Urinary bladder (tissue), 4 donors: ENCODE measurements around the gene ANO6. TPM values are rescaled to one million over a fixed set of nuclear protein-coding genes. Genes with fewer than 3 reads are reported as not detected.

ENCODE experiments used
- DNase-seq: peaks from one replicate; pipeline ENCODE4 v3.0.0-alpha.2; 2015; ENCODE audit errors: extremely low spot score
- H3K27ac ChIP-seq: one replicate; pipeline ENCODE4 v1.5.1; 2013; ENCODE audit warnings: low read depth, mild to moderate bottlenecking, moderate library complexity
- H3K36me3 ChIP-seq: one replicate; pipeline ENCODE4 v1.6.1; 2013; ENCODE audit warnings: mild to moderate bottlenecking, moderate library complexity; ENCODE audit not compliant: insufficient read depth
- H3K4me1 ChIP-seq: one replicate; pipeline ENCODE4 v1.6.1; 2013; ENCODE audit warnings: mild to moderate bottlenecking, moderate library complexity; ENCODE audit not compliant: insufficient read depth
- H3K4me3 ChIP-seq: one replicate; pipeline ENCODE4 v1.5.1; 2013; ENCODE audit warnings: low read depth, low read length
- WGBS: extraction: QIAGEN DNeasy Blood & Tissue Kit; methylation state at CpG from one replicate; pipeline ENCODE4 v1.1.7; 2013; 5-methylcytosine and 5-hydroxymethylcytosine counted together
- polyA plus RNA-seq: library from polyadenylated mRNA; stranded (reverse); fragments of 200-250 nt; gene quantifications from one replicate; pipeline ENCODE4 v1.2.3, GENCODE V29; 2013
- total RNA-seq: library from RNA; depleted of rRNA; stranded (reverse); fragments of >200 nt; gene quantifications from one replicate; pipeline ENCODE4 v1.2.3, GENCODE V29; 2014
- donor health status: healthy with polysubstance abuse.
- donor health status: healthy.

The ANO6 gene
- total and polyA plus RNA-seq, 2 donors, result 63.7 to 163 TPM

DNA sequence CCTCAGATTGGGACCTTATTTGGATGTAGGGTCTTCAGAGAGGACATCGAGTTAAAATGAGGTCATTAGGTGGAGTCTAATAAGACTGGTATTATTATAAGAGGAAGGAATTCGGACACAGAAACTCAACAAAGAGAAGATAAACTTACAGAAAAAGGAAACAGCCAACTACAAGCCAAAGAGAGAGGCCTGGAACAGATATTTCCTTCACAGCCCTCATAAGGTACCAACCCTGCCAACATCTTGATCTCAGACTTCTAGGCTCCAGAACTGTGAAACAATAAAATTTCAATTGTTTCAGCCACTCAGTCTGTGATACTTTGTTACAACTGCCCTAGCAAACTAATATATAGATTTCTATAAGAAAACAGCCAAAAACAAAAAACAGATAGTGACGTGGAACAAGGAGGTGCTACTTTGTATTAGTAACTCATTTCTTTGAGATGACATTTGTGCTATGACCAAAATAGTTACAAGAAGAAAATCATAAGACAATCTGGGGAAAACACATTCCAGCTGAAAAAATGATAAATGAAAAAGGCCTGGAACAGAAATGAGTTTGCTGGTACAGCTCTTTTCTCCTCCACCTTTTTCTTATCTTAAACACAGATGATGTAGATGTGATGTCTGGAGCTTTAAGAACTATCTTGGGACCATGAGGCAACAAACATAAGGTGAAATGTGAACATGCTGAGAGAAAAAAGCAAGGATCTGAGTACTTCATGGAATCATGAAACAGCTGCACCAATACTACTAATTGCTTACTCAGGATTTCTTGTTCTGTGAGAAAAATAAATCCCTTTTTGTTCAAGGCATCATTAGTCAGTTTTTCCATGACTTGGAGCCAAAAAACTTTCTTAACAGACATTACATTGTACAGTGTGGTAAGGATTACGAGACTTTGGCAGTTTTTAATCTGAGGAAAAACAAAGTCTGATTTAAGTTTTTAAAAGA, 243.2 kb downstream of the ANO6 start:
- 79% methylated on average over 4 of the region's 4 CpGs for WGBS
- H3K36me3 ChIP-seq, result no peaks in the 10 kb centered on the region
- no peaks in the 10 kb centered on the region for H3K4me1 ChIP-seq
- H3K4me3 ChIP-seq, result no peak overlapping the region
- DNase-seq, result no peak
- no peak overlapping the region for H3K27ac ChIP-seq

DNA sequence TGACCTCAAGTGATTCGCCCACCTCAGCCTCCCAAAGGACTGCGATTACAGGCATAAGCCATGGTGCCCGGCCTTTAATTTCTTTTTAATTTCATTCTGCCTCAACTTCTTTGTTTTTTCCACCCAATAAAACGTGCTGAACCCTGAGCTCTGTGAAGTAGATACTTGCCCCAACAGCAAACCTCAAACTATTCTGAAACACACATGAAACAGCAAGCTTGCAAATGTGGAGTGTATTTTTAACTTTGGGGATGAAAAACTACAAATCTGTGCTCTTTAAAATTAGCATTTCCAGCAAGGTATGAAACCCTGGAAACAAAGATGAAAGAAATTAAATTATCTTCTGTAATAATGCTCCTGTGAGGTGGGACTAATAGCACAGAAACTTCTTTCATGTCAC, 246.6 kb downstream of the ANO6 start:
- Histone ChIP-seq H3K27ac (no peak overlapping the region), H3K4me1 (no peaks in the 10 kb centered on the region), H3K36me3 (no peaks in the 10 kb centered on the region), H3K4me3 (no peak overlapping the region)
- DNase-seq, result no peak
- WGBS, result 91% methylated on average over 4 of the region's 4 CpGs

DNA sequence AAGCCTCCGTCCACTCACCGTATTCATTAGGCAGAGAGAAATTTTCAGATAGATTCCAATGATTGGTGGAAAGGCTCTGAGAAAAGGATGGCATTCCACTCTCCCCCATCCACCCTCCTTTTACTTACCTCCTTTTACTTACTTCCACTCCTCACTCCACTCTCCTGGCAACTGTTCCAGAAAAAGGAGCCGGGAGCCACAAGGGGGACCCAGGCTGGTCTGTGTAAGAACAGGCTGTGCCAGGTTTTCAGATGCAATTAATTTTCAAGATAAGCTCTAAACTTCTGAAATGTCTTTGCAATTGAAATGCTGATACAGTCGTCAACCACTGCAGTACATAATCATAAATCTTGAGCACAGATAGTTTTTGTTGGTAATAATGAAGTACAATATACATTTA, 248.8 kb downstream of the ANO6 start:
- Histone ChIP-seq H3K4me1 (no peaks in the 10 kb centered on the region), H3K27ac (no peak overlapping the region), H3K4me3 (no peak overlapping the region), H3K36me3 (no peaks in the 10 kb centered on the region)
- DNase-seq, result no peak
- WGBS, result 63% methylated on average over 4 of the region's 4 CpGs

DNA sequence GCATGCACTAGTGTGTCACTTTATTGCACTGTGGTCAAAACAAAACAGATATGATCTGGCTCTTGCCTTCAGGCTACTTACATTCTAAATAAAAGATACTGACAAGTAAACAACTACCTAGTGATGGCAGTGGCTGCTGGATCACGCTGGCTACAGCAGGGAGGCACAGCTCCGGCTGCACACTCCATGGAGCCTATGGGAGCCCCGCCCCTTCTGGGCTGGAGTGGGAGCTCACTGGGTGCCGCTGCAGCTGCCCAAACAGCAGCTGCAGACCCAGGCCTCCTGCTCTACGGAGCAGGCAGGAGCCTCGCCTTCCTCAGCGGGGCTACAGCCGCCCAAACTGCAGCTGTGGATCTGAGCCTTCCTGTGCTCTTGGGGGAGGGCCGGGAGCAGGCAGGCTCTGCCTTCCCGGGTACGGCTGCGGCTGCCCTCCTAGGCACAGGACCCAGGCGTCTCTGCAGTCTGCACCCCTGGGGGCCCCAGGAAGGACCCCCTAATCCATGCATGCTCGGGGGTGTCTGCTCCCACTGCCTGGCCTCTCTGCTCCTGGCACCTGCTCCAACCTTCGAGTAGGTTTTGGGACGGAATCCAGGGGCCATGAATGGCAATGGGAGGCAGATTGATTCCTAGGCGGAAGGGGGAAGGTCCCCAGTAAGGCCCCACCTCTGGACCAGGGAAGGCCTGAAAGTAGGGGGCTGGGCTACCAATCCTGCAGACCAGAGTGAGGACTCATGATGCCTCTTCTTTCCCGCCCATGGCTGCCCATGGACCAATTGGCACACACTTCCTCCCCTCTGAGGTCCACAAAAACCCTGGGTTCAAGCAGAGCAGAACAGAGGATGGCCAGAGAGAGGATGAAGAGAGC, 253.1 kb downstream of the ANO6 start:
- no peak for DNase-seq

DNA sequence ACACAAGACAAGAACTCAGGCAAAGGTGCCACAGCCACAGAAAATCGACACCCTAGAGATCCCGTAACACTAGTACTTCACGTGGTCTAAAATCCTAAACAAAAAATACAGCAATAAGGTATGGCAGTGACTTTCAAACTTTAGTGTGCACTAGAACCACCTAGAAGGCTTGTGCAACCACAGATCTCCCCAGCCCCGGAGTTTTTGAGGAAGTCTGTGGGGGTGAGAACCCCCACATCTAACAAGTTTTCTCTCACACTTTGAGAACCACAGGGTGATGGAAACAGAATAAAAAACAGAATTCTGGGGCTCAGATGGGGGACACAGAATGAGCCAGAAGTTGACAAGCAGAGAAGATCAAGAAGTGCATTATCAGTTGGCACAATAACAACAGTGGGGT, 254.0 kb downstream of the ANO6 start:
- Histone ChIP-seq H3K4me1 (no peaks in the 10 kb centered on the region), H3K27ac (no peak overlapping the region), H3K36me3 (no peaks in the 10 kb centered on the region), H3K4me3 (no peak overlapping the region)
- 89% methylated on average over 4 of the region's 4 CpGs for WGBS
- no peak for DNase-seq

More for the DNA sequence above, 253.1 kb downstream of the ANO6 start:
- no peak overlapping the region for H3K27ac ChIP-seq
- H3K4me1 ChIP-seq, result no peaks in the 10 kb centered on the region
- no peaks in the 10 kb centered on the region for H3K36me3 ChIP-seq
- 88% methylated on average over 18 of the region's 18 CpGs for WGBS
- H3K4me3 ChIP-seq, result no peak overlapping the region

DNA sequence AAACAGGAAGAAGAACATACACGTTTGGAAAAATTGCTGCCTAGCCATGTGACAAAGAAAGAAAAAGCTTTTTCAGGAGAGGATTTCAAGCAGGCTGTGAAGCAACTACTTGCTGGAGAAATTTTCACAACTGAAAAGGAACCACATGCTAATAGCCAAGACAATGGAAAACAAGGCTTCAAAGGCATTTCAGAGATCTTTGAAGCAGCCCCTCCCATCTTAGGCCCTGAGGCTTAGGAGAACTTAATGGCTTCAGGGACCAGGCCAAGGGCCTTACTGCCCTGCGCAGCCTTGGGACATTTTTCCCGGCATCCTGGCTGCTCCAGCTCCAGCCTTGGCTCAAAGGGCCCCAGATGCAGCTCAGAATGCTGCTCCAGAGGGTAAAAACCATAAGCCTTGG, 257.7 kb downstream of the ANO6 start:
- no peak for DNase-seq
- WGBS, result 78% methylated on average over 3 of the region's 3 CpGs

DNA sequence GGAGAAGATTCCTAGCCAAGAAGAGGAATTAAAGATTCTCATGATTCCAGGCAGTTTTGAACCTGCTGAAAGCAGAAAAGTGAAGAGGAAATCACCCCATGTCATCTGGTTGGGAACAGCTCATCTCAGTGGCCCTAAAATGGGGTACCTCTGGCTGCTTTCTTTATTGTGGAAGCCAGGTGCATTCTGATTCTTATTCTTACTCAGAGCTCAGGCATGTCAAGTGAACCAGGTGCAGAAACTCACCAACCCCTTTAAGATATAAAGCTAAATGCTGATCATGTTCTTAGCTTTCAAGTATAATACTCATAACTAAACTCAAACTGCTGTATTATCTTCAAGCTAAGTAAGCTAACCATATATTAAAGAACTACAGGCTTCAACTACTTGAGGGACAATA, 259.7 kb downstream of the ANO6 start:
- no peak for DNase-seq
- no peak overlapping the region for H3K27ac ChIP-seq
- no peaks in the 10 kb centered on the region for H3K4me1 ChIP-seq
- H3K36me3 ChIP-seq, result no peaks in the 10 kb centered on the region
- H3K4me3 ChIP-seq, result no peak overlapping the region

More for the DNA sequence above, 257.7 kb downstream of the ANO6 start:
- Histone ChIP-seq H3K27ac (no peak overlapping the region), H3K36me3 (no peaks in the 10 kb centered on the region), H3K4me3 (no peak overlapping the region), H3K4me1 (no peaks in the 10 kb centered on the region)

DNA sequence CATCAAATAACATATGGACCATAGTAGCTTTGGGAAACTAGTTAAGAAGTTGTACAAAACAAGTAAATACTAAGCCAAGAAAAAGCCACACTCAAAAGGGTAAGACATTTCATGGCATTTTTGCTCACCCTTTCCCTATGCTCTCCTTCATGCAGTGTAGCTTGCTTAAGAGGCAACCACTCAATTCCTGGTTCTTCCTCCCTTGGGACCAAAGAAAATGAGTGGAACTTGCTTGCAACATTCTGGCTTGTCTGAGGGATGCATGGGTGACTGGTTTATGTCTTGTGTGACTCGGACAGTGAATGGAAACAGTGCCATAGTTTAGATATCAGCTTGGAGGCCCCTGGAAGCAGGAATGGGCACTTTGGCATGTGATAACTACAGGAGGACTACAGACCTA, 261.6 kb downstream of the ANO6 start:
- no peaks in the 10 kb centered on the region for H3K4me1 ChIP-seq
- 87% methylated on average over 1 of the region's 1 CpG for WGBS

DNA sequence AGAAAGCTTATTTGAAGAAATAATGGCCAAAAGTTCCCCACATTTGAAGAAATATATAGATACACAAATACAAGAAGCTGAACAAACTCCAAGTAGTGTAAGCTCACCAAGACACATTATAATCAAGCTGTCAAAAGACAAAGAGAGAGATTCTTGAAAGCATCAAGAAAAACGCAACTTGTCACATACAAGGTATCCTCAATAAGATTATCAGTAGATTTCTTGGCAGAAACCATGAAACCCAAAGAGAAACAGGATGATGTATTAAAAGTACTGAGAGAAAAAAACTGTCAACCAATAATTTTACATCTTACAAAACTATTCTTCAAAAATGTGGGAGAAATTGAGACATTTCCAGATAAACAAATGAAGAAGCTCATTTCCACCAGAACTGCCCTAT, 263.0 kb downstream of the ANO6 start:
- 81% methylated on average over 1 of the region's 1 CpG for WGBS
- H3K4me3 ChIP-seq, result no peak overlapping the region

More for the DNA sequence above, 261.6 kb downstream of the ANO6 start:
- H3K4me3 ChIP-seq, result no peak overlapping the region
- H3K36me3 ChIP-seq, result no peaks in the 10 kb centered on the region
- H3K27ac ChIP-seq, result no peak overlapping the region
- DNase-seq, result no peak

DNA sequence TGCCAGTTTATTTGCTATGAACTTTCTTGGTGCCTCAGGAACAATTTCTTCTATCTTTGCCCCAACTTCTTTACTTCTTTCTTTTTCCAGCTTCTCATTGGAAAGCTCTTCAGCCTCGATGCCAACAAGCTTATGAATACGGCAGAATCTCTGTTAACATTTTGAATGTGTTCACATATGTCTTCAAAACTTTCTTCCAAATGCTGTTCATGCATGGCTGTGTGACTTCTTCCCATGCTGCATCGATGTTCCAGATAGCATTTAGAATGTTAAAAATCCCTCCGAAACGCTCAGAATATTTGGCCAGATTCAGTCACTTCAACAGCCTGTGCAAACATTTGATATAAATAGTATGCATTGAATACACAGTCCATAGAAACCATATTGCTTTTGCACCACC, 265.9 kb downstream of the ANO6 start:
- Histone ChIP-seq H3K4me1 (no peaks in the 10 kb centered on the region), H3K4me3 (no peak overlapping the region), H3K27ac (no peak overlapping the region), H3K36me3 (no peaks in the 10 kb centered on the region)
- WGBS, result 67% methylated on average over 5 of the region's 5 CpGs
- no peak for DNase-seq

More for the DNA sequence above, 263.0 kb downstream of the ANO6 start:
- DNase-seq, result no peak
- Histone ChIP-seq H3K36me3 (no peaks in the 10 kb centered on the region), H3K4me1 (no peaks in the 10 kb centered on the region), H3K27ac (no peak overlapping the region)

DNA sequence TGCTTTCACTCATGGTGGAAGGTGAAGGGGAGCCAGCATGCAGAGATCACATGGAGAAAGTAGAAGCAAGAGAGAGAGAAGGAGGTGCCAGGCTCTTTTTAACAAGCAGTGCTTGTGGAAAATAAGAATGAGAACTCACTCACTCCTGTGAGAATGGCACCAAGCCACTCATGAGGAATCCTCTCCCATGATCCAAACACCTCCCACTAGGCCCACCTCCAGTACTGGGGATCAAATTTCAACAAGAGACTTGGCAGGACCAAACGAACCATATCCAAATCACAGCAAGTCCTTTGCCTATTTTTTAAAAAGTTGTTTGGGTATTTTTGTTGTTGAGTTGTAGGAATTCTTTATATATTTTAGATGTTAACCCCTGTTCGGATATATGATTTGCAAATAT, 267.7 kb downstream of the ANO6 start:
- DNase-seq, result no peak
- WGBS, result 48% methylated on average over 2 of the region's 2 CpGs
- no peaks in the 10 kb centered on the region for H3K36me3 ChIP-seq
- H3K27ac ChIP-seq, result no peak overlapping the region
- no peak overlapping the region for H3K4me3 ChIP-seq
- no peaks in the 10 kb centered on the region for H3K4me1 ChIP-seq
